ENCODE results near the gene LRRTM4.

The LRRTM4 gene

GRCh38 chr2:77521931-77522470 lies at the start of gene LRRTM4:
Gene LRRTM4 (minus strand): TSS chr2:77522376.
- in situ Hi-C loops (cut with MboI; ENCODE audit: low sequenced_read_pairs) = no loop called here

GRCh38 chr2:77571545-77571944 lies 49.4 kb upstream of the LRRTM4 start:
- in situ Hi-C loops (cut with MboI; ENCODE audit: low sequenced_read_pairs) = no loop called here

GRCh38 chr2:77567723-77568122 lies 45.5 kb upstream of the LRRTM4 start:
- in situ Hi-C loops (cut with MboI; ENCODE audit: low sequenced_read_pairs) = no loop called here

GRCh38 chr2:77566582-77566981 lies 44.4 kb upstream of the LRRTM4 start:
- in situ Hi-C loops (cut with MboI; ENCODE audit: low sequenced_read_pairs) = no loop called here

GRCh38 chr2:77566131-77566530 lies 44.0 kb upstream of the LRRTM4 start:
- in situ Hi-C loops (cut with MboI; ENCODE audit: low sequenced_read_pairs) = no loop called here

GRCh38 chr2:77552956-77553355 lies 30.8 kb upstream of the LRRTM4 start:
- in situ Hi-C loops (cut with MboI; ENCODE audit: low sequenced_read_pairs) = no loop called here

GRCh38 chr2:77538031-77538430 lies 15.9 kb upstream of the LRRTM4 start:
- in situ Hi-C loops (cut with MboI; ENCODE audit: low sequenced_read_pairs) = no loop called here

- in situ Hi-C loops (cut with MboI; ENCODE audit: low sequenced_read_pairs) = no loop called here
Measured at GRCh38 chr2:77522888-77523287, 712 bp upstream of the LRRTM4 start.

GRCh38 chr2:77521548-77521891 lies 656 bp downstream of the LRRTM4 start:
- in situ Hi-C loops (cut with MboI; ENCODE audit: low sequenced_read_pairs) = no loop called here

GRCh38 chr2:77520641-77521547 lies 1.3 kb downstream of the LRRTM4 start:
- in situ Hi-C loops (cut with MboI; ENCODE audit: low sequenced_read_pairs) = no loop called here

GRCh38 chr2:77519888-77520506 lies 2.2 kb downstream of the LRRTM4 start:
- in situ Hi-C loops (cut with MboI; ENCODE audit: low sequenced_read_pairs) = no loop called here

GRCh38 chr2:77519164-77519887 lies 2.9 kb downstream of the LRRTM4 start:
- in situ Hi-C loops (cut with MboI; ENCODE audit: low sequenced_read_pairs) = no loop called here

GRCh38 chr2:77518311-77518710 lies 3.9 kb downstream of the LRRTM4 start:
- in situ Hi-C loops (cut with MboI; ENCODE audit: low sequenced_read_pairs) = no loop called here

GRCh38 chr2:77513191-77513590 lies 9.0 kb downstream of the LRRTM4 start:
- in situ Hi-C loops (cut with MboI; ENCODE audit: low sequenced_read_pairs) = no loop called here

- in situ Hi-C loops (cut with MboI; ENCODE audit: low sequenced_read_pairs) = no loop called here
Measured at GRCh38 chr2:77512507-77512906, 9.7 kb downstream of the LRRTM4 start.

- in situ Hi-C loops (cut with MboI; ENCODE audit: low sequenced_read_pairs) = no loop called here
Measured at GRCh38 chr2:77508511-77508910, 13.7 kb downstream of the LRRTM4 start.

GRCh38 chr2:77507657-77508056 lies 14.5 kb downstream of the LRRTM4 start:
- in situ Hi-C loops (cut with MboI; ENCODE audit: low sequenced_read_pairs) = no loop called here

- in situ Hi-C loops (cut with MboI; ENCODE audit: low sequenced_read_pairs) = no loop called here
Measured at GRCh38 chr2:77488141-77488540, 34.0 kb downstream of the LRRTM4 start.

- in situ Hi-C loops (cut with MboI; ENCODE audit: low sequenced_read_pairs) = no loop called here
Measured at GRCh38 chr2:77487074-77487803, 34.9 kb downstream of the LRRTM4 start.

GRCh38 chr2:77484026-77484425 lies 38.1 kb downstream of the LRRTM4 start:
- in situ Hi-C loops (cut with MboI; ENCODE audit: low sequenced_read_pairs) = no loop called here

GRCh38 chr2:77479895-77480294 lies 42.3 kb downstream of the LRRTM4 start:
- in situ Hi-C loops (cut with MboI; ENCODE audit: low sequenced_read_pairs) = no loop called here

All from HL-60/S4 (cell line).